CD4-positive, alpha-beta T cell (primary cell): ENCODE data around the gene FSTL4. TPM values are rescaled to one million over a fixed set of nuclear protein-coding genes. Genes with fewer than 3 reads are reported as not detected.

Source experiments
- ATAC-seq: fragments of 200-7000 bp; cut with Tn5 transposase; one replicate; pipeline ENCODE4 v1.10.0; 2022; ENCODE audit warnings: mild to moderate bottlenecking; ENCODE audit not compliant: poor library complexity
- CTCF ChIA-PET: fragments of 350-600 bp; sonication (Branson Sonifier 250); formaldehyde crosslinking; loops from one replicate; lab custom pipeline; 2021; ENCODE audit warnings: antibody characterized with exemption, inconsistent platforms; lab: Charles Lee
- POLR2A ChIA-PET: fragments of 350-600 bp; sonication (Branson Sonifier 250); formaldehyde crosslinking; loops from one replicate; lab custom pipeline; 2021; ENCODE audit warnings: antibody characterized with exemption, inconsistent platforms; lab: Charles Lee
- DNase-seq, 14 experiments: peaks; one replicate each; pipeline ENCODE4 v3.0.0-alpha.2; 2013 to 2020; ENCODE audit warnings: mixed read lengths in 2 of 14
- H3K27ac ChIP-seq, 2 donors: one replicate each; pipeline versions ENCODE4 v1.5.1 to v1.7.0; 2013; ENCODE audit warnings: low read length in 2 of 2, low read depth in 1 of 2, mild to moderate bottlenecking in 1 of 2
- H3K27me3 ChIP-seq, 2 experiments: 1 replicate in 1 of 2; 2 replicates in 1 of 2; pipeline versions ENCODE4 v1.6.1 to v1.7.0; 2013; ENCODE audit warnings: low read length in 2 of 2, control low read depth in 1 of 2, mild to moderate bottlenecking in 1 of 2, moderate library complexity in 1 of 2; ENCODE audit not compliant: insufficient read depth in 2 of 2, control insufficient read depth in 1 of 2
- H3K36me3 ChIP-seq: one replicate; pipeline ENCODE4 v1.6.1; 2013; ENCODE audit warnings: low read length, control low read depth; ENCODE audit not compliant: insufficient read depth
- H3K4me1 ChIP-seq: one replicate; pipeline ENCODE4 v1.6.1; 2013; ENCODE audit warnings: low read length, control low read depth; ENCODE audit not compliant: insufficient read depth
- H3K4me3 ChIP-seq: one replicate; pipeline ENCODE4 v1.5.1; 2013; ENCODE audit warnings: mild to moderate bottlenecking, low read length, moderate library complexity
- H3K9me3 ChIP-seq, 2 experiments: 1 replicate in 1 of 2; 2 replicates in 1 of 2; pipeline versions ENCODE4 v1.6.1 to v1.7.0; 2013; ENCODE audit warnings: low read length in 2 of 2, mild to moderate bottlenecking in 2 of 2, control low read depth in 1 of 2, moderate library complexity in 1 of 2; ENCODE audit not compliant: control insufficient read depth in 1 of 2, insufficient read depth in 1 of 2
- H3K27ac Mint-ChIP-seq: one replicate; pipeline ENCODE4 v1.8.0; 2020; ENCODE audit warnings: mixed read lengths
- H3K27me3 Mint-ChIP-seq: one replicate; pipeline ENCODE4 v1.8.0; 2021; ENCODE audit warnings: mixed read lengths
- H3K36me3 Mint-ChIP-seq: one replicate; pipeline ENCODE4 v1.8.0; 2021; ENCODE audit warnings: low read depth, mixed read lengths
- H3K4me1 Mint-ChIP-seq: one replicate; pipeline ENCODE4 v1.8.0; 2021; ENCODE audit warnings: low read depth, mixed read lengths
- H3K4me3 Mint-ChIP-seq: one replicate; pipeline ENCODE4 v1.8.0; 2020; ENCODE audit warnings: mild to moderate bottlenecking, mixed read lengths
- H3K9me3 Mint-ChIP-seq: one replicate; pipeline ENCODE4 v1.8.0; 2020; ENCODE audit warnings: mixed read lengths
- CTCF ChIP-seq: fragments of 200-600 bp; IDR thresholded peaks from one replicate; pipeline ENCODE4 v1.8.0; 2022; ENCODE audit warnings: antibody characterized with exemption, mild to moderate bottlenecking
- intact Hi-C, 2 experiments: fragments of 100-400 bp; cut with DNase I in 1 of 2; cut with micrococcal nuclease in 1 of 2; formaldehyde crosslinking; loops; one replicate each; pipeline versions ENCODE4 v1.15.1 to v1.9.0; 2023 to 2025; cut with DNase I, micrococcal nuclease
- total RNA-seq, 174 experiments: library from RNA in 2 of 174; stranded (reverse) in 2 of 174; gene quantifications; one replicate each; pipeline ENCODE4 v1.2.3 and lab custom pipeline; 2021 to 2026

The FSTL4 gene
- total RNA-seq, 2 experiments from 2014 or later: not detected

- ATAC-seq: no peak
- DNase-seq: no peak
- POLR2A ChIA-PET: no interaction called here
- H3K4me1 Mint-ChIP-seq: no peaks in the 10 kb centered on the region
- Histone ChIP-seq H3K27me3 (peaks cover 6 to 8% of the 10 kb centered on the region in 2 experiments), H3K4me1 (no peaks in the 10 kb centered on the region), H3K9me3 (no peaks in the 10 kb centered on the region), H3K36me3 (no peaks in the 10 kb centered on the region), H3K27ac (no peak overlapping the region), H3K4me3 (no peak overlapping the region)
- H3K9me3 Mint-ChIP-seq: no peaks in the 10 kb centered on the region
- CTCF ChIA-PET: no interaction called here
- H3K4me3 Mint-ChIP-seq: no peak overlapping the region
- H3K27me3 Mint-ChIP-seq: peaks cover 66% of the 10 kb centered on the region
- no peak overlapping the region for H3K27ac Mint-ChIP-seq
- H3K36me3 Mint-ChIP-seq: no peaks in the 10 kb centered on the region
- TF ChIP-seq CTCF: no peak
- intact Hi-C loops: no loop called here
Measured at GRCh38 chr5:133564921-133565565, 47.3 kb downstream of the FSTL4 start.

GRCh38 chr5:133562554-133562953, 49.8 kb downstream of the FSTL4 start:
- no peaks in the 10 kb centered on the region for H3K36me3 ChIP-seq
- intact Hi-C loops: no loop called here
- H3K36me3 Mint-ChIP-seq: no peaks in the 10 kb centered on the region
- no peak overlapping the region for H3K4me3 ChIP-seq
- H3K27ac ChIP-seq: no peak overlapping the region
- no peak for DNase-seq
- no peaks in the 10 kb centered on the region for H3K9me3 ChIP-seq
- ChIA-PET CTCF (interaction anchor here (1.9 kb wide), 1 partner anchor 9 kb away, joined by 5 read pairs; no protein-coding TSS in a partner anchor), POLR2A (no interaction called here)
- no peak for ATAC-seq
- H3K9me3 Mint-ChIP-seq: no peaks in the 10 kb centered on the region
- H3K27ac Mint-ChIP-seq: no peak overlapping the region
- TF ChIP-seq CTCF: no peak
- H3K4me1 ChIP-seq: no peaks in the 10 kb centered on the region
- H3K27me3 Mint-ChIP-seq: peaks cover 72% of the 10 kb centered on the region
- no peaks in the 10 kb centered on the region for H3K4me1 Mint-ChIP-seq
- H3K4me3 Mint-ChIP-seq: no peak overlapping the region
- H3K27me3 ChIP-seq: peaks cover 2 to 5% of the 10 kb centered on the region in 2 experiments

GRCh38 chr5:133559960-133560359, 52.4 kb downstream of the FSTL4 start:
- Mint-ChIP-seq H3K4me1 (no peaks in the 10 kb centered on the region), H3K27me3 (peaks cover 60% of the 10 kb centered on the region), H3K36me3 (no peaks in the 10 kb centered on the region), H3K4me3 (no peak overlapping the region), H3K9me3 (no peaks in the 10 kb centered on the region), H3K27ac (no peak overlapping the region)
- no peaks in the 10 kb centered on the region for H3K36me3 ChIP-seq
- H3K9me3 ChIP-seq: no peaks in the 10 kb centered on the region
- H3K4me3 ChIP-seq: no peak overlapping the region
- ChIA-PET POLR2A (no interaction called here), CTCF (no interaction called here)
- ATAC-seq: no peak
- no peak for TF ChIP-seq CTCF
- intact Hi-C loops: loop anchor here in 1 of 2 experiments (10.0 kb wide), 1 partner anchor 735 kb away; no protein-coding TSS in a partner anchor
- no peaks in the 10 kb centered on the region for H3K4me1 ChIP-seq
- no peak overlapping the region for H3K27ac ChIP-seq
- DNase-seq: no peak
- H3K27me3 ChIP-seq: peaks cover 2 to 7% of the 10 kb centered on the region in 2 experiments
